ENCODE results near the gene THEM5.
"Not testable (repeated sequence)": the region's sequence is repeated elsewhere in the genome, so short reads cannot be mapped to it uniquely, and the experiment has no call there.

The THEM5 gene

GRCh38 chr1:151891512-151891911, 38.0 kb upstream of the THEM5 start:
- DNase-seq (ENCODE audit: low spot score), result no peak
- TF ChIP-seq CTCF (IDR thresholded peaks at IDR 0.05; ENCODE audit: extremely low read depth, missing control alignments), result no peak

- peak; percentile 26 for DNase-seq (ENCODE audit: low spot score)
- TF ChIP-seq CTCF (IDR thresholded peaks at IDR 0.05; ENCODE audit: extremely low read depth, missing control alignments), result peak; percentile 15
Measured at GRCh38 chr1:151888972-151889570, 35.6 kb upstream of the THEM5 start.

DNA sequence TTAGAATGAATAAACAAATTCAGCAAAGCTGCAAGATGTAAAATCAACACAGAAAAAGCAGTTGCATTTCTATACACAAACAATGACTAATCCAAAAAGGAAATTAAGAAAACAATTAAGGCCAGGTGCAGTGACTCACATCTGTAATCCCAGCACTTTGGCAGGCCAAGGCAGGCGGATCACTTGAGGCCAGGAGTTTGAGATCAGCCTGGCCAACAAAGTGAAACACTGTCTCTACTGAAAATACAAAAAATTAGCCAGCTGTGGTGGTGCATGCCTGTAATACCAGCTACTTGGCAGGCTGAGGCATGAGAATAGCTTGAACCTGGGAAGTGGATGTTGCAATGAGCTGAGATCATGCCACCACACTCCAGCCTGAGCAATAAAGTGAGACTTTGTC, 33.5 kb upstream of the THEM5 start:
- no peak for TF ChIP-seq CTCF (IDR thresholded peaks at IDR 0.05; ENCODE audit: extremely low read depth, missing control alignments)
- no peak for DNase-seq (ENCODE audit: low spot score)

DNA sequence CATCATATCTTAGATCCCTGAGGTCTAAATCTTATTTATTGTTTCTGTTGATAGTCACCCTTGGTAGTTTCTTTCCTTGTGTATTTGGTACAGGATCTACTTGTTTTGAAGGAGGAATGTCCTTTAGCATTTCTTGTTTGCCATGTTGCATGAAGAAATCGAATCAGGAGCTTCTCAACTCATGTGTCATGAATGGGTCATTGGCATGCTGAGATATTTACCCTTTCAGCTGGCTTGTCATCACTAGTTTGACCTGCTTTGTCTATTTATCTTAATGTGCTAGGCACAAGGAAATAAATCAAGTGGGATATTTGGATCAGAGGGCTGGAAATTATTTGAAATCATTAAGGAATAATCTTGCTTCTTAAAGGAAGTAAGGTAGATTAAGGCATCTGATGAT, 32.0 kb upstream of the THEM5 start:
- DNase-seq (ENCODE audit: low spot score), result no peak
- TF ChIP-seq CTCF (IDR thresholded peaks at IDR 0.05; ENCODE audit: extremely low read depth, missing control alignments), result no peak

DNA sequence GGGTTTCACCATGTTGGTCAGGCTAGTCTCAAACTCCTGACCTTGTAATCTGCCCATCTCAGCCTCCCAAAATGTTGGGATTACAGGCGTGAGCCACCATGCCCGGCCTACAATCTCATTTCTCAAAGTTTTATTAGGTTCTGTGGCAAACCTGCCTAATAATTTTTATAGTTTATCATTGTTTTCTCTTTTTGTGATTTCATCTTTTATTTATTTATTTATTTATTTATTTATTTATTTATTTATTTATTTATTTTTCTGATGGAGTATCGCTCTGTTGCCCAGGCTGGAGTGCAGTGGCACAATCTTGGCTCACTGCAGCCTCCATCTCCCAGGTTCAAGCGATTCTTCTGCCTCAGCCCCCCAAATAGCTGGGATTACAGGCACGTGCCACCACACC, 31.4 kb upstream of the THEM5 start:
- not testable (repeated sequence) for DNase-seq (ENCODE audit: low spot score)

DNA sequence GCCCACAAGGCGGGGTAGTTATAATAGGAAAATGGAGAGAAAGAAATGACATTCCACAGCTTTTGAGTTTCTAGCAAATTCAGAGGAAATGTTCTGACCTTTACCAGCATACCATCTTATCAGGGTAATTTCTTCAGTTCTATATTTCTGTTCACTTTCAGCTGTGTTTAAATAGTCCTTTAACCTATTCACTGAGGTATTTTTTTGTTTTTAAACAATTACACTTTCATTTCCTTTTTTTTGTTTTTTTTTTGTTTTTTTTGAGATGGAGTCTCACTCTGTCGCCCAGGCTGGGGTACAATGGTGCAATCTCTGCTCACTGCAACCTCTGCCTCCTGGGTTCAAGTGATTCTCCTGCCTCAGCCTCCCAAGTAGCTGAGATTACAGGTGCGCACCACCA, 30.9 kb upstream of the THEM5 start:
- not testable (repeated sequence) for DNase-seq (ENCODE audit: low spot score)

DNA sequence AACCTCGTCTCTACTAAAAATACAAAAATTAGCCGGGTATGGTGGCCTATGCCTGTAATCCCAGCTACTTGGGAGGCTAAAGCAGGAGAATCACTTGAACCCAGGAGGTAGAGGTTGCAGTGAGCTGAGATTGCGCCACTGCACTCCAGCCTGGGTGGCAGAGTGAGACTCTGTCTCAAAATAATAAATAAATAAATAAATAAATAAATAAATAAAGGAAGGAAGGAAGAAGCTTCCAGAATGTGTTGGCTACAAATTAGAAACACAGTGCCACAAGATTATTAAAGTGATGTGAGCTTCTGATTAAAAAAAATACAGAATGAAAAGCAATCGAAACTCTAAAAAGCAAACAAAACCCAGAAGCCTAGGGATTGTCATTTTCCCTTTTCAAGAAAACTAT, 30.4 kb upstream of the THEM5 start:
- not testable (repeated sequence) for DNase-seq (ENCODE audit: low spot score)

- DNase-seq (ENCODE audit: low spot score), result not testable (repeated sequence)
Measured at GRCh38 chr1:151882918-151883317, 29.4 kb upstream of the THEM5 start.

DNA sequence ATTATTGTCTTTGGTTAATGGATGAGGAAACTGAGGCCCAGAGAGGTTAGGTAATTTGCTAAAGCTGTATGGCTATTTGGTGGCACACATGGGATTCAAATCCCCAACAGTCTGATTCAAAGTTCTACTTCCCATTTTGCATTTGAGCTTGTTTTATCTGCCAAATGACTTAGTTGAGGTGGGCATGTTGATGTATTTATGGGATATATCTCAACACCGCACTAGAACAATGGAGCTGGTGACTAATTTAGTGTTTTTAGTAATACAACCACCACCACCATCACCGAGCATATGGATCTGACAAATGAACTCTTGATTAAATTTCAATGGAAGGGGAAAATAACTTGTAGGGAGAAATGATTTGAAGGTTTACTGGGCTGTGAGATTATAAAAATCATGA, 29.0 kb upstream of the THEM5 start:
- TF ChIP-seq CTCF (IDR thresholded peaks at IDR 0.05; ENCODE audit: extremely low read depth, missing control alignments), result no peak
- no peak for DNase-seq (ENCODE audit: low spot score)

- no peak for TF ChIP-seq CTCF (IDR thresholded peaks at IDR 0.05; ENCODE audit: extremely low read depth, missing control alignments)
- DNase-seq (ENCODE audit: low spot score), result no peak
Measured at GRCh38 chr1:151881479-151881878, 28.0 kb upstream of the THEM5 start.
